Activated T-cell treated with anti-CD3 and anti-CD28 coated beads for 4 hours (primary cell): Measurements from ENCODE around the gene TIMP3.
"Not testable (repeated sequence)": the region's sequence is repeated elsewhere in the genome, so short reads cannot be mapped to it uniquely, and the experiment has no call there.

ENCODE experiments used
- DNase-seq: peaks from one replicate; pipeline ENCODE4 v3.0.0-alpha.2; 2020

The TIMP3 gene

GRCh38 chr22:32801537-32802236 is at the start of gene TIMP3:
Gene TIMP3, plus strand, starts transcription at chr22:32801705. Its CDS starts 297 bp downstream, at chr22:32802002.
- DNase-seq: no peak

GRCh38 chr22:32752326-32752725 is 49.2 kb upstream of the TIMP3 start:
- DNase-seq: no peak

GRCh38 chr22:32752816-32753520 is 48.5 kb upstream of the TIMP3 start:
- DNase-seq: no peak

- DNase-seq: no peak
These were observed 47.9 kb upstream of the TIMP3 start for GRCh38 chr22:32753591-32753990.

GRCh38 chr22:32754413-32755041 is 47.0 kb upstream of the TIMP3 start:
- DNase-seq: no peak

- not testable (repeated sequence) for DNase-seq
These were observed 44.3 kb upstream of the TIMP3 start for GRCh38 chr22:32757086-32757762.

GRCh38 chr22:32758866-32759385 is 42.6 kb upstream of the TIMP3 start:
- DNase-seq: no peak

GRCh38 chr22:32760396-32760795 is 41.1 kb upstream of the TIMP3 start:
- no peak for DNase-seq

GRCh38 chr22:32760815-32761214 is 40.7 kb upstream of the TIMP3 start:
- no peak for DNase-seq

- DNase-seq: no peak
These were observed 40.1 kb upstream of the TIMP3 start for GRCh38 chr22:32761251-32761903.

GRCh38 chr22:32764330-32765131 is 37.0 kb upstream of the TIMP3 start:
- no peak for DNase-seq

GRCh38 chr22:32765132-32765618 is 36.3 kb upstream of the TIMP3 start:
- no peak for DNase-seq

GRCh38 chr22:32771756-32772155 is 29.7 kb upstream of the TIMP3 start:
- no peak for DNase-seq

GRCh38 chr22:32775957-32776356 is 25.5 kb upstream of the TIMP3 start:
- DNase-seq: no peak

- DNase-seq: no peak
These were observed 25.1 kb upstream of the TIMP3 start for GRCh38 chr22:32776397-32776796.

GRCh38 chr22:32776802-32777201 is 24.7 kb upstream of the TIMP3 start:
- no peak for DNase-seq

GRCh38 chr22:32777987-32778386 is 23.5 kb upstream of the TIMP3 start:
- no peak for DNase-seq

- DNase-seq: no peak
These were observed 20.7 kb upstream of the TIMP3 start for GRCh38 chr22:32780726-32781310.

- no peak for DNase-seq
These were observed 19.8 kb upstream of the TIMP3 start for GRCh38 chr22:32781695-32782094.

- DNase-seq: no peak
These were observed 16.0 kb upstream of the TIMP3 start for GRCh38 chr22:32785321-32786026.

- no peak for DNase-seq
These were observed 15.5 kb upstream of the TIMP3 start for GRCh38 chr22:32786027-32786418.
